ENCODE data around the gene OPTC.

DNA sequence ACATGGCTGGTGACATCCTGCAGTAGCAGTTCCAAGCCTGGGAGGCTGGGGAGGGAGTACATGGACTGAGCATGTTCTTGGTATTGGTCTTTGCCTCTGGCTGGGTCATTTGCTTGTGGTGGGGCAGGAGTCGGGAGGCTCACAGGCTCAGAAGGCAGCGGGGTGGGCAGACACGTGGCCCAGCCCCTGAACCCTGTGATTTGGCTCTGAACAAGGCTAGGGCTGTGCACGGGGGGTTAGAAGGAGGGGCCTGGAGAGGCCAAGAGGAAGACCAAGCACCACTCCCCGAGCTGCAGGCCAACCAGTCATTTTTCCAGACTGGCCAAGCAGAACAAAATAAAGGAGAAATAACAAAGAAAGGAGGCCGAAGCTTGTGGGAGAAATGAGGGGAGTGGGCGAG lies 28.0 kb upstream of the OPTC start:
- no peak for TF ChIP-seq CTCF (IDR thresholded peaks at IDR 0.05; ENCODE audit: insufficient read depth, low read depth, low read length)
- no peak for TF ChIP-seq EZH2 (IDR thresholded peaks at IDR 0.05; ENCODE audit: insufficient read depth, low read length)
